Measurements from ENCODE around the gene FAM227B.
"Not testable (repeated sequence)": the region's sequence is repeated elsewhere in the genome, so short reads cannot be mapped to it uniquely, and the experiment has no call there.

FAM227B gene

DNA sequence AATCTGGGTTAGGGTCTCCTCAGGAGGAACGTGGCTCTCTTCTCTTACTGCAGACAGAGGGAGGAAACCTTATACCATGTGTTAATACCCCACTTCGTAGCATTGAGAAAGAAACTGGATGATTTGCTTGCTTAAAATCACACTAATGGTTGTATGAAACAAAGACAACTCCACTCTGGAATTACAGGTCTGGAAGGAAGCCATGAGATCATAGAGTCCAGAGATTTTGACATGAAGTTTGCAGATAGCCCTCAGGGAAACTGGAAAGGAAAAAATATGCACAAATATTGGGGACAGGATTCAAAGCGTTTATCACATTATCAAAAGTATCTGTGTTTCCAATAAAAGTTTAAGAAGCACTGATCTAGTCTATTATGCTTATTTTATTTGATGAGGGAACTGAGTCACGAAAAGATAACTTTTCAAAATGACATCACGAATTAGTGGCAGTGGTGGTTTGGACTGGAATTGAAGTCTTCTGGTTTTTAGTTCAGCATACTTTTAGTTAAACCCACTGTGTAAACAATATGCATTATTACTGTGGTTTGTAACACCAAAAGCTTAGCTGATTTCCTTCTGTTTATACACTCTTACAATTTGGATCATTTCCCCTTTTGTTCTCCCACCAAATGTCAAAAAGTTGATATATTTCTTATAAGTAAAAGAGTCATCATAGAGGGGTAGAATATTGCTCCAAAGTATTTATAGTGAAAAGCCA lies 180.8 kb downstream of the FAM227B start:
- DNase-seq (ENCODE audit: low read depth in 3 of 3) = no peak

DNA sequence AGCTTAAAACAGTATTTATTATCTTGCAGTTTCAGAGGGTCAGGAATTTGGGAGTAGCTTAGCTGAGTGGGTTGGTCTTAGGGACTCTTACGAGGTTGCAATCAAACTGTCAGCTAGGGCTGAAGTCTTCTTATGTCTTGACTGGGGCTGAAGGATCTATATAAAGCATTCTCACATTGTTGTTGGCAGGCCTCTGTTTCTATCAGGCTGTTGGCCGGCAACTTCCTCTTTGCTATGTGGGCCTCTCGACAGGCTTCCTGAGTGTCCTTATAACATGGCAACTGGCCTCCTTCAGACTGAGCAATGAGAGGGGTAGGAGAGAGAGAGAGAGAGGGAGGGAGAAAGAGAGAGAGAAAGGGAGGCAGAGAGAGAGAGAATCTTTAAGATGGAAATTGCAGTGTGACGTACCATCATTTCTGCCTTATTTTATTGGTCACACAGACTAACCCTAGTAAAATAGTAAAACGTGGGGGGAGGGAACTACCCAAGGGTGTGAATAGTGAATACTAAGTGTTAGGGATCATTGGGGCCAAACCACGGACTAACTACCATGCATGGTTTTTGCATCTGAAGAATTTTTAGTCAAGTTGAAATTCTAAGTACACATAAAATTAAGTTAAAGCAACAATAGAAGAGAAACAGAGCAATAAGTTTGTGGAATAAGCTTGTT lies 181.5 kb downstream of the FAM227B start:
- no peak for DNase-seq (ENCODE audit: low read depth in 3 of 3)

DNA sequence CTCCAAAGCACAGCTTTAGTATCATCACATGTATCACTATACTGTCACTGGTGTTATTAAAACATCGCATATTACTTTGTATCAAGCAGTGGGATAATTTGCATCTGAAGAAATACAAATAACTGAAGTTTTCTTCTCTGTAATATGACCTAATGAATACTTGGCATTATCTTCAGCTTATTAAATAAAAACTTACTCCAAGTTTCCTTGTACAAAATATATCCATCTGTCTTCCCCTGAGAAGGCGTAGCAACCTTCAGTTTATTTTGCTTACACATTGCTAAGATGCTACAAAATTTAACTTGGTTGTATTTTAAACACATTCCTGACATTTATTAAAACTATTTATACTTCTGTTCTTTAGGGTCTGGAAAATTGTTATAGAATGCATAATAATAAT lies 183.9 kb downstream of the FAM227B start:
- no peak for DNase-seq (ENCODE audit: low read depth in 3 of 3)

DNA sequence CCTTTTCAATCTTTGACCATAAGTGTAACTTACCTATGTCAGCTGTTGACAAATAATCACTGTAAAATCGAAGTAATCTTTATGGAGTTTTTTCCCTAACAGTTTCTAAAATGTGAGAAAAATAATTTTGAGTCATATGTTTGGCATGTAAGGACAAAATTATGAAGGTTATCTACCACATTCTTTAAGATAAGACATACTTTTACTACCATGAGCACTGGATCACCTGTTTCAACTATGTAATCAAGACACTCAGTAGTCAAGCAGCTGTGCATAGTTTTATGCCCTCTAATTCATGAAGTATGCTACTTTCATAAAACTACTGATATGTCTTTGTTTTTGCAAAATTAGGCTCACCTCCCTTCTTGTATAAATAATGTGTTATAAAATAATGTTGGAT lies 185.4 kb downstream of the FAM227B start:
- no peak for DNase-seq (ENCODE audit: low read depth in 3 of 3)

DNA sequence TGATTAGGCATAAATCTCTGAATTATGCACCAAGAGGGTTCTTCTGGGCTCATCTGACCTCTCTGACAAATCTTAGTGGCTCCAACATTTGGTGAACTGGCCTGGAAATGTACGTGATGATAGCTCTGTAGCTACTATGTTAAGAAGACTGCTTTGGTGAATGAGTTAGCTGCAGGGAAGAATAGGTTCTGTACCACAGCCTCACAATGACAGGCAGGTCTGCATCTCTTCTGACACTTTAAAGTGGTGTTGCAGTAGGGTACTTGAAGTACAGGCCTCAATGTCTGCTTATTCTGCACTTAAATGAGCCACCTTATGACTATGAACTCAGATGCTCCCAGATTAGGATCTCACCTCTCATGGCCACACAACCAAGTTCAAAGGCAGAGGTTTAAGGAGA lies 190.6 kb downstream of the FAM227B start:
- DNase-seq (ENCODE audit: low read depth in 3 of 3) = no peak

DNA sequence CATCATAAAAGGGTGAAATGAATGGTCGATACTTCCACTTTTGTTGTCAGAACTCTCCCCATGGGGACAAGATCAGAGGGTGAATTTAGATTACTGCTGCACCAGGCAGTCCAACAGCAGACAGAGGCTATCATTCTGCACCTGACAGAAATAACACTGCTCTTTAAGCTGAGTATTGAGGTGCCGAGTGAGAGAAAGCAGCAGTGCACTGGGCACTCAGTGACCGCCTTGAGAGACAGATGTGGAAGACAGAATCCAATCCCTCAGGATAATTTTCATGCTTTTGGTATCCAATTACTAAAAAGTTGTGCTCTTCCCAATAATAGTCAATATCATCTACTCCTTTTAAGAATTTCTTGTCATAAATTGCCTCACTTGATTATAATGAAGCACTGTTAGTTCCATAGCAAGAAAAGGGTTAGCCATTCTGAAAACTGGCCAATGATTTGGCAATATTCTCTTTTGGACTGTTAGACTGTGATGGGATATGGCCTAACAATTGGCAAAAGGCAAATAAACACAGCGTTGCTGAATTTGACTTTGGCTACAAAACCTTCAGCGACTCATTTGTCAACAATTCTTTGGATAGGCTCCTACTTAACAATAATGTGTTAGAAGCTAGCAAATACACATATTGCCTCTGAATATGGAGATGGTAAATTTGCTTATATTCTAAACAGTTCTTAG lies 192.1 kb downstream of the FAM227B start:
- DNase-seq (ENCODE audit: low read depth in 3 of 3) = no peak

DNA sequence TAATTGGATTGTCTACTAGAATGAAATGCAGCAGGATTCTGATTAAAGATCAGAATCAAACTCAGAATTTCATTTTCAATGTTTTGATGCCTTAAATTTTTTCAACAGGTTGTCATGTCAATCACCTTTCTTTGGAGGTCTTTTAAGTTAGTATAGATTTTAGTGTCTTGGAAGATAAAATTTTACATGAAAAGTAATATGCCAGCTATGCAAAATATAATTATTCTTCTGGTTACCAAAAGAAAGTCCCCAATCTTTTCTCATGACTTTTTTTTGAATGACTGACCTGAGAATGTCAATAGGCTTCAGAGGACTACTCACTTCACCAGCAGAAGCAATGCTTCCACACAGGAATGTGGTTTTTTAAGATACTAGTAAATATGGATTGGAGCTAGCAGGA lies 193.2 kb downstream of the FAM227B start:
- DNase-seq (ENCODE audit: low read depth in 3 of 3) = no peak

DNA sequence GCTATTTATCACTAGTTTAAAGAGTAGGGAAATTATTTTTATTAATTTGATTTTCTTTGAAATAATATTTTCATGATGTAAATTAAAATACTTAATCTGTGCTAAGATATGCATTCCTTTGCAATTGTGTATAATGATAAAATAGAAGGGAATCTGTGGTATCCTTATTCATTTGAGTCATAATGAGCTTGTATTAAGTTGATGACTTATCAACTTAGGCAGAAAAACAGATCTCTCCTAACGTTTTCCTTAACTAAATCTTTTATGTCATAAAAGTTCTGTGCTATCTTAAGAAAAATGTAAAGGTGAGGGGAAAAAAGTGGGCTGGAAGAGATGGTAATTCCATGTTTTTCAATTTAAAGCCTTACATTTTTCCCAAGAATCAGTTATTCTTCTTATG lies 195.7 kb downstream of the FAM227B start:
- DNase-seq (ENCODE audit: low read depth in 3 of 3) = no peak

DNA sequence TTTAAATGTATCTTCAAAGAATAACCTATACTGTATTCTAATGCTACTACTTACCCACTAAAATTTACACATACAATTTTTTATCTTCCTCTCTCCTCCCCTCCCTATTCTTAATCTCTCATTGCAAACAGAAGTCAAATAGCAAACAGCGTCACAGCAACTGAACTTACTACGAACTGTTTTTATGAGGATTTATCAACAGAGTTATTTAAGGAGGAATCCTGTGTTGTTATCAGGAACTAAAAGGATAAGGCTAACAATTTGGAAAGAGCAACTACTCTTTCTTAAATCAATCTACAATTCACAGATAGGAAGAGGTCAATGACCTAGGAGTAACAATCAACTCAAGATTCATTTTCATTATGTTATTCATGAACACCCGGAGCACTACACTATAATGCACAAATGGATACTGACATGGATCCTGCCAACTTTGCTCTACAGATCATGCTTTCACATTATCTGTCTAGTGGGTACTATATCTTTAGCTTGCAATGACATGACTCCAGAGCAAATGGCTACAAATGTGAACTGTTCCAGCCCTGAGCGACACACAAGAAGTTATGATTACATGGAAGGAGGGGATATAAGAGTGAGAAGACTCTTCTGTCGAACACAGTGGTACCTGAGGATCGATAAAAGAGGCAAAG lies 196.6 kb downstream of the FAM227B start:
- no peak for DNase-seq (ENCODE audit: low read depth in 3 of 3)

DNA sequence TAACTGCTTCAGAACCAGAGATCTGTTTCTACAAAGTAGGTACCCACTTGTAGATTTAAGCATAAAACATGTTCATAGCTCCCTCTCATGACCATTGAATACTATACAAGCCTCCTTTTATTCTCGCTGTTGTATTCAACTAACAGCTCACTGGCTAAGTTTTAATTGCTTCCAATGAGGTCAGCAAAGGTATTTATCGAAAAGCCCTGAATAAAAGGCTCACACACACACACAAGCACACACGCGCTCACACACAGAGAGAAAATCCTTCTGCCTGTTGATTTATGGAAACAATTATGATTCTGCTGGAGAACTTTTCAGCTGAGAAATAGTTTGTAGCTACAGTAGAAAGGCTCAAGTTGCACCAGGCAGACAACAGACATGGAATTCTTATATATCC lies 197.6 kb downstream of the FAM227B start, which contains the start of gene FGF7:
FGF7 (plus strand) TSS at position 222 of the 400 bp plus-strand sequence. CDS start 1,056 bp downstream, outside the sequence.
- no peak for DNase-seq (ENCODE audit: low read depth in 3 of 3)

DNA sequence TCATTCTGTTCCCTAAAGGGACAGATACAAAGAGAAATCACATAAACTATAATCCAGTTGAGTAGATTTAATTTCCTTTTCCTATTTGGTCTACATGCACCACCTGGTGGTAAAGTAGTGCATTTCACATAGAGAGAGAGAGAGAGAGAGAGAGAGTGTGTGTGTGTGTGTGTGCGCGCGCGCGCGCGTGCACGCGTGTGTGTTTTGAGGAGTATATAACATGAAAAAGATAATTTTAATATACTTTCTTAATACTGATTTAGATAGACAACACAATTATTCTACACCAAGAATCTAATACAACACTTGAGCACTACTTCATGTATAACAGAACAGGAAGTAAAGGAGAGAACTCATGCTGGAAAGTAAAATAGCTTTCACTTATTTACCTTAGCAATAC lies 198.6 kb downstream of the FAM227B start:
- DNase-seq (ENCODE audit: low read depth in 3 of 3) = no peak

DNA sequence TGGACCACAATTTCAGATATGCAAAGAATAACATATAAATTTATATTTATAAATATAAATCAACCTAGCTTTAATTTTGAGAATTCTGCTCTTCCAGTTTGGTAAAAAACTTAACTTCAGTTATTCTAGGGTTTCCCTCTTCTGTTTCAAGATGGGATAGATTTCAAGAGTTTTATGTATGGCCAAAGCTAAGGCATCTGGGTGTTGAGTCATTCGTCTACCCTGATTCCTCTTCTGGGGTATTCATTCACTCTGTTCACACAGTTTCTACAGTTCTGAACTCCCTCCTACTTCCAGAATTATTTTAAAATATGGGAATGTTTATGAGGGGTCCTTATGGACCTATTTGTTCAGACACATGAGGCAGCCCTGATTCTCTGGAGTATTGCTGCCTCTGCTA lies 201.8 kb downstream of the FAM227B start:
- no peak for DNase-seq (ENCODE audit: low read depth in 3 of 3)

DNA sequence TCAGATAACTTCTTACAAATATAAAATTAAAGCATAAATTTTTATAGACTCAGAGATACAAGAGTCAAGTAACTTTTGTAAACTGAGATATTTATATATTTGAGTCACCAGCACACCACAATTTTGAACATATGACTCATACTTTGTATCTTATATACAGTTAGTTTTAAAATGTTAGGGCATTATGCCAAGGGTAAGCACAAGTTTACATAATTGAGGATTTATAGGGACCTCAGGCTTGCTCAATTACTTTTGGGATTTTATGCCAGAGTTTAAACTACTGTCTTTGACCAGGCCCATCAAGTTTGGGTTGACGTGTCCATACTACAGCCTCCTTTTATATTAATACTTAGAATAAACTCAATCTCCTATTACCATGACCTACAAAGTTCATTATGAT lies 205.0 kb downstream of the FAM227B start:
- DNase-seq (ENCODE audit: low read depth in 3 of 3) = no peak

DNA sequence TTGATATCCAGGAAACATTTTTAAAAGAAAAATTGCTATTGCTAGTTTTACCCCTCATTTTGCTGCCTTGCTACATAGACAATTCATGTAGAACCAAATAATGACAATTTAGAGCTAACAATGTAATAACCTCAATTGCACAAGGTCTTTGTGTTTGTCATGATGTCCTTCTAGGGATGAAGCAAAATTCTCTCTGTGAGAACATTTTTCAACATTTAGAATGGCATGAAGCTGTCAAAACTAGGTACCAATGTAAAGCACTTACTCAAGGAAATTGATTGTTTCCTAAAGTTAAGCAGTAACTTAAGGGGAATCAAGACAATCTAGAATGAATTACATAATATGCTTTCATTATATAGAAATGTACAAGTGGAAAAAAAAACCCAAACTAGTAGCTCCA lies 205.5 kb downstream of the FAM227B start:
- DNase-seq (ENCODE audit: low read depth in 3 of 3) = no peak

DNA sequence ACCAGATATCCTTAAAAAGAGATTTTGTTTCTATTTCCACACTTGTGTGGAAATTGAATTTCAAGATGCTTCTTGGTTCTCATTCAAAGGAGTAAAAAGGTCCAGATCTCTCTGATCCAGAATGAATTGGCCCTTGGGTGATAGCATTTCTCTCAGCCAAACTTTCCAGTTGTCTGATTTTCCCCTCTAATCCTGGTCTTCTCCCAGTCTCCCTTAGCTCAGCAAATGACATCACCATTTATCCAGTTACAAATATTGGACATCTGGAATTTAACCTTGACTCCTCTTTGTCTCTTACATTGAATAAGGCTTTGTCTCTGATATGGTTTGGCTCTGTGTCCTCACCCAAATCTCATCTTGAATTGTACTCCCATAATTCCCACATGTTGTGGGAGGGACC lies 207.8 kb downstream of the FAM227B start:
- no peak for DNase-seq (ENCODE audit: low read depth in 3 of 3)

DNA sequence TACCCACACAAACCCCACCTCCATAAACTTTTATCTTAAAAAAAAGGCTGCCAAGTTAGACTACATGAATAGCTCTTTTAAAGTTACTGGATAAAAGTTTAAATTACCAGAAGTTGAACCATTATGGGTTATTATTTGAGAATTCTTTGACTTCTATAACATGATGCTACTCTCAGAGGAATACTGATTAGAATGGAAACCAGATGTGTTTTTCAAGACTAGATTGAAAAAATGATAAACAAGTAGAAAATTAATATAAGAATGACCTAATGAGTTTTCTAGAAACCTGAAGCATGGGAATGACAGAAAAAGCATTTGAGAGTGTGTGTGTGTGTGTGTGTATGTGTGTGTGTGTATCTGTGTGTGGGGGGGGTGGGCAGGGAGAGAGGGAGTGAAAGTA lies 210.0 kb downstream of the FAM227B start:
- no peak for DNase-seq (ENCODE audit: low read depth in 3 of 3)

DNA sequence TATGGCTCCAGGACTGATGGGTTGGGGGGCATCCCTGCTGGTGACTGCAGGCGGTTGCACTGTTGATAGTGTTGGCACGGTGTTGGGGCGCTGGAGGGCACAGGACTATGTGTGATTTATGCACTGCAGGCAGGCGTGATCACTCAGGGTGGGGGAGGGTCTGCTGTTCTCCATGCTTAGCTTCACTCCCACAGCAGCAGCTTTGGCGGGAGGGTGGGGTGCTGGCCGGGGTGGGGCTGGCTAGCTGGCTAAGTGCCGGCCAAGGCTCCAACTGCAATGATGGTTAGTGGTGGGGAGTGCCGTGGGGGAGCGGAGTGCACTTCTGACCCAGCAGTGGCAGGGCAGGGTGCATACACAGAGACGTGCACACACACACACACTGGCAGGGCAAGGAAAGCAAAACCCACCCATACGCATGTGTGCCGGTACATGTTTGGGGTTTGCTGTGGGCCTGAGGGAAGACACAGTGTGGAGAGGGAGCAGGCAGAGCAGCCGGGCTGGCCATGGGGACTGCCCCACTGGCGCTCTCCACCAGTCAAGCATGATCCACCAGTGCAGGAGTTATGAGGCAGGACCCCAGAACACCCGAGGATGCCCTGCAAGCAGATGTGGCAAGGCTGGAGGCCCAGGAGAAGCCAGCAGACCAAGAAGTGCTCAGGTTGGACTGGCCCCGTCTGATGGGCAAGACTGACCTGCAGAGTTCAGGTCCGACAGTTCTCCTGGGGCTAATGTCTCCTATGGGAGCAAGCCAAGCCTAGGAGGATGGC lies 214.1 kb downstream of the FAM227B start:
- DNase-seq (ENCODE audit: low read depth in 3 of 3) = no peak

DNA sequence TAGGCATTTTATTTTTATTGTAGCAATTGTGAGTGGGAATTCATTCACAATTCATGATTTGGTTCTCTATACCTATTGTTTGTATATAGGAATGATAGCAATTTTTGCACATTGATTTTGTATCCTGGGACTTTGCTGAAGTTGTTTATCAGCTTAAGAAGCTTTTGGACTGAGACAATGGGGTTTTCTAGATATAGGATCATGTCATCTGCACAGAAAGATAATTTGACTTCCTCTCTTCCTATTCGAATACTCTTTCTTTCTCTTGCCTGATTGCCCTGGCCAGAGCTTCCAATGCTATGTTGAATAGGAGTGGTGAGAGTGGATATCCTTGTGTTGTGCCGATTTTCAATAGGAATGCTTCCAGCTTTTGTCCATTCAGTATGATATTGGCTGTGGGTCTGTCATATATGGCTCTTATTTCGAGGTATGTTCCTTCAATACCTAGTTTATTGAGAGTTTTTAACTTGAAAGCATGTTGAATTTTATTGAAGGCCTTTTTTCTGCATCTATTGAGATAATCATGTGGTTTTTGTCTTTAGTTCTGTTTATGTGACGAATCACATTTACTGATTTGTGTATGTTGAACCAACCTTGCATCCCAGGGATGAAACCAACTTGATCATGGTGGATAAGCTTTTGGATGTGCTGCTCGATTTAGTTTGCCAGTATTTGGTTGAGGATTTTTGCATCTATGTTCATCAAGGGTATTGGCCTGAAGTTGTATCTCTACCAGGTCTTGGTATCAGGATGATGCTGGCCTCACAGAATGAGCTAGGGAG lies 217.9 kb downstream of the FAM227B start:
- not testable (repeated sequence) for DNase-seq (ENCODE audit: low read depth in 3 of 3)

DNA sequence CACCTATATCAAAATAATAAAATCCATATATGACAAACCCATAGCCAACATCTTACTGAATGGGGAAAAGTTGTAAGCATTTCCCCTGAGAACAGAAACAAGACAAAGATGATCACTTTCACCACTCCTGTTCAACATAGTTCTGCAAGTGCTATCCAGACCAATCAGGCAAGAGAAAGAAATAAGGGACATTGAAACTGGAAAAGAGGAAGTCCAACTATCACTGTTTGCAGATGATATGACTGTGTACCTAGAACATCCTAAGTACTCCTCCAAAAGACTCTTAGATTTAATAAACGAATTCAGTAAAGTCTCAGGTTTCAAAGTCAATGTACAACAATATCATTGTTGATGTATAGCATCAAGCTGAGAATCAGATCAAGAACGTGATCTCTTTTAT lies 233.1 kb downstream of the FAM227B start:
- DNase-seq (ENCODE audit: low read depth in 3 of 3) = no peak

DNA sequence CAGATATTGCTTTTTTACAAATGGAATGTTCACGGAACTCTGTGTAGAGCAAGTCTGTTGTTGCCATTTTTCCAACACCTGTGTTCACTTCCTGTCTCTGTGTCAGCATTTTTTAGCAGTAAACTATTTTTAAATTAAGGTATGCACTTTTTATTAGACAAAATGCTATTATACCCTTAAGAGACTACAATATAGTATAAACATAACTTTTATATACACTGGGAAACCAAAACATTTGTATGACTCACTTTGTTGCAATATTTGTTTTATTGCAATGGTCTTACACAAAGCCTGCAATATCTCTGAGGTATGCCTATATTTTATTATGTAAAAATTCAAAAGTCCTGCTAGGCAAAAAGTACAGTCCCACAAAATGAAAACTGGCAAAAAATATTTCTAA lies 237.4 kb downstream of the FAM227B start:
- no peak for DNase-seq (ENCODE audit: low read depth in 3 of 3)

DNA sequence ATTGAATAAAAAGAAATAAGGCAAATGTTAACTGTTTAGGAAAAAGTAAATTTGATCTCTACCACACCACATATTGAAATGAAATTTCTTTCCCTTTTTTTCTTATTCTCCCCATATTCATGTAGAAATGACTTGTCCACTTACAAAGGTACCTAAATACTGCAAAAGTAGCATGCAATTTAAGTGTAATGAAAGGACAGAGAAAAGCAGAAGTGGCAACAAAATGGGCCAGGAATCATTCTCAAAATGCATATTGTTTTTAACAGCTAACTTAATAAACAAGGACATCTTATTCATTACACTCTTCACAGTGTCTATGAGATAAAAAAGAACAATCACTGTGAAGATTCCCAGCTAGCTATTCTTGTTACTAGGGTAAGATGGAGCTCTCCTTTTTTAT lies 238.2 kb downstream of the FAM227B start:
- no peak for DNase-seq (ENCODE audit: low read depth in 3 of 3)
